ENCODE results near the gene CD27.

DNA sequence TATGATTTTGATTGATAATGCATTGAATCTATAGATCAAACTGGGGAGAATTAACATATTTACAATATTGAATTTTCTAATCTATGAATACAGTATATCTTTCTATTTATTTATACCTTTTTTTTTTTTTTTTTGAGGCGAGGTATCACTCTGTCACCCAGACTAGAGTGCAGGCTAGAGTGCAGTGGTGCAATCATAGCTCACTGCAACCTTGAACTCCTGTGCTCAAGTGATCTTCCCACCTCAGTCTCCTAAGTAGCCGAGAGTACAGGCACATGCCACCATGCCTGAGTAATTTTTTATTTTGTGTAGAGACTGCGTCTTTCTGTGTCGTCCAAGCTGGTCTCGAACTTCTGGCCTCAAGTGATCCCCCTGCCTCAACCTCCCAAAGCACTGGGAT is 40.4 kb upstream of the CD27 start:
- TF ChIP-seq POLR2AphosphoS5 (IDR thresholded peaks at IDR 0.05) = no peak
- TF ChIP-seq, protein P1, sequence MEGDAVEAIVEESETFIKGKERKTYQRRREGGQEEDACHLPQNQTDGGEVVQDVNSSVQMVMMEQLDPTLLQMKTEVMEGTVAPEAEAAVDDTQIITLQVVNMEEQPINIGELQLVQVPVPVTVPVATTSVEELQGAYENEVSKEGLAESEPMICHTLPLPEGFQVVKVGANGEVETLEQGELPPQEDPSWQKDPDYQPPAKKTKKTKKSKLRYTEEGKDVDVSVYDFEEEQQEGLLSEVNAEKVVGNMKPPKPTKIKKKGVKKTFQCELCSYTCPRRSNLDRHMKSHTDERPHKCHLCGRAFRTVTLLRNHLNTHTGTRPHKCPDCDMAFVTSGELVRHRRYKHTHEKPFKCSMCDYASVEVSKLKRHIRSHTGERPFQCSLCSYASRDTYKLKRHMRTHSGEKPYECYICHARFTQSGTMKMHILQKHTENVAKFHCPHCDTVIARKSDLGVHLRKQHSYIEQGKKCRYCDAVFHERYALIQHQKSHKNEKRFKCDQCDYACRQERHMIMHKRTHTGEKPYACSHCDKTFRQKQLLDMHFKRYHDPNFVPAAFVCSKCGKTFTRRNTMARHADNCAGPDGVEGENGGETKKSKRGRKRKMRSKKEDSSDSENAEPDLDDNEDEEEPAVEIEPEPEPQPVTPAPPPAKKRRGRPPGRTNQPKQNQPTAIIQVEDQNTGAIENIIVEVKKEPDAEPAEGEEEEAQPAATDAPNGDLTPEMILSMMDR (IDR thresholded peaks at IDR 0.05) = no peak
- TF ChIP-seq POLR2A (IDR thresholded peaks at IDR 0.05) = no peak
